CD4-positive, CD25-positive, alpha-beta regulatory T cell (primary cell): ENCODE results near the gene PPFIBP2. TPM values are rescaled to one million over a fixed set of nuclear protein-coding genes. Genes with fewer than 3 reads are reported as not detected.

ENCODE experiments used
- ATAC-seq, 2 donors: fragments of 150-1000 bp; cut with Tn5 transposase; one replicate each; pipeline ENCODE4 v1.10.0; 2021; ENCODE audit warnings: low read depth in 2 of 2, moderate number of reproducible peaks in 2 of 2, moderate library complexity in 1 of 2
- DNase-seq, 3 donors: peaks; one replicate each; pipeline versions ENCODE4 v3.0.0 to v3.0.0-alpha.2; 2012 to 2022; ENCODE audit warnings: mixed read lengths in 1 of 3
- H3K27ac ChIP-seq: one replicate; pipeline ENCODE4 v1.7.0; 2013; ENCODE audit warnings: mild to moderate bottlenecking, low read length; ENCODE audit not compliant: insufficient read depth, poor library complexity, severe bottlenecking
- H3K27me3 ChIP-seq: one replicate; pipeline ENCODE4 v1.7.0; 2013; ENCODE audit warnings: low read length; ENCODE audit not compliant: control insufficient read depth, insufficient read depth
- H3K36me3 ChIP-seq: one replicate; pipeline ENCODE4 v1.7.0; 2013; ENCODE audit warnings: mild to moderate bottlenecking, low read length, moderate library complexity; ENCODE audit not compliant: control insufficient read depth, insufficient read depth
- H3K4me1 ChIP-seq: 2 replicates; pipeline ENCODE4 v1.7.0; 2013; ENCODE audit warnings: mild to moderate bottlenecking, low read length; ENCODE audit not compliant: insufficient read depth, control insufficient read depth, poor library complexity, severe bottlenecking
- H3K4me3 ChIP-seq: one replicate; pipeline ENCODE4 v1.7.0; 2013; ENCODE audit warnings: low read depth, mild to moderate bottlenecking, low read length, moderate library complexity
- H3K9me3 ChIP-seq, 2 experiments: 1 replicate in 1 of 2; 2 replicates in 1 of 2; pipeline ENCODE4 v1.7.0; 2013; ENCODE audit warnings: low read length in 2 of 2, mild to moderate bottlenecking in 1 of 2, moderate library complexity in 1 of 2; ENCODE audit not compliant: control insufficient read depth in 2 of 2
- H3K27ac Mint-ChIP-seq, 3 donors: one replicate each; pipeline ENCODE4 v1.8.0; 2020 to 2022; ENCODE audit warnings: mild to moderate bottlenecking in 3 of 3, mixed read lengths in 3 of 3, moderate library complexity in 2 of 3
- H3K27me3 Mint-ChIP-seq: one replicate; pipeline ENCODE4 v1.8.0; 2022; ENCODE audit warnings: mild to moderate bottlenecking, mixed read lengths
- H3K36me3 Mint-ChIP-seq: one replicate; pipeline ENCODE4 v1.8.0; 2020; ENCODE audit warnings: mixed read lengths
- H3K4me1 Mint-ChIP-seq, 4 donors: one replicate each; pipeline ENCODE4 v1.8.0; 2020 to 2022; ENCODE audit warnings: mixed read lengths in 4 of 4, mild to moderate bottlenecking in 1 of 4
- H3K4me3 Mint-ChIP-seq, 4 donors: one replicate each; pipeline ENCODE4 v1.8.0; 2020 to 2022; ENCODE audit warnings: mild to moderate bottlenecking in 4 of 4, mixed read lengths in 4 of 4, moderate library complexity in 3 of 4
- H3K9me3 Mint-ChIP-seq, 7 donors: one replicate each; pipeline ENCODE4 v1.8.0; 2020 to 2022; ENCODE audit warnings: mixed read lengths in 7 of 7, mild to moderate bottlenecking in 3 of 7, moderate library complexity in 2 of 7
- polyA plus RNA-seq, 4 donors: library from polyadenylated mRNA; unstranded; fragments of 300-500 nt; fragmentation: Illumina TruSeq; gene quantifications; one replicate each; pipeline ENCODE4 v1.2.3, GENCODE V29; 2021
- total RNA-seq: library from RNA; stranded (reverse); gene quantifications from one replicate; pipeline ENCODE4 v1.2.3, GENCODE V29; 2022

Gene PPFIBP2
- total and polyA plus RNA-seq, 5 donors from 2014 or later = 0.47 to 10.6 (median 4.2) TPM

DNA sequence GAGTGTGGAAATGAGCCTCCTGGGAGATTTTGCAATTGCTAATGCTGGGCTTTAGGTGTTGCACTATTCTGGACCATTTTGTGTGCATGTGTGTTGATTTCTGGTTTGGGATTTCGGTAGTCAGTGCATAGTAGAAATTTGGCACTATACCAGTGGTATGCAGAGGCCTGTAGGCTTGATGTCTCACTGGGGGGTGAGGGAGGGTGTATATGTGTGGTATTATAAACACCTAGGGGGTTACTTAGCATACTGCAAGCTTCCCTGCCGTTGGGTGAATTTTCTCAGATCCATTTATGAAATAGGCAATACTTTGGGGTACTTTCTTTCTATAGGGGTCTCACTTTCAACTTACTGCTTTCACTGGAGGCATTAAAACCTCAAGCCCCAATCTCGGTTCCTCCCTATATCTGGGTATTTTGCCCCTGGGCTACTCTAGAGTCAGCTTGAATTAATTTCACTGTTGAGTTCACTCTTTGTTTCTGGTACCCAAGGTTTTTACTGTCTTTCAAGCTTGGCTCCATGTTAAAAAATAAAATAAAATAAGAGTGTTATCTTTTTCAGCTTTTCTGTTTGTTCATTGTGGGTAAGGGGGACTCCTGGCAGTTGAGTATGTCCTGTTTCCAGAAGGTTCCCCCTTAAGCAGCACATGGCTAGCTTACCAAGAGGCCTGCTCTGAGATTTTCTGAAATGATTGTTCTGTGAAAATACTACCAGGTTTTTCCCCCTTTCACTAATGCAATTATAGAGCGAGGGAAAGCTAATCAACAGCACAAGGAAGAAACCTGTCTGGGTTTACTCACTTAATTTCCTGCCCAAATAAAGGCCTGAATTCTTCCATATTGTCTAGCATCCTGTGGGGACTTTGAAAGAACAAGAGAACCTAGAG is 45.8 kb downstream of the PPFIBP2 start:
- H3K4me3 ChIP-seq = no peak overlapping the region
- H3K4me1 ChIP-seq = no peaks in the 10 kb centered on the region
- no peak overlapping the region for H3K4me3 Mint-ChIP-seq
- H3K36me3 Mint-ChIP-seq = peaks cover 6% of the 10 kb centered on the region
- H3K9me3 ChIP-seq = no peaks in the 10 kb centered on the region
- no peaks in the 10 kb centered on the region for H3K9me3 Mint-ChIP-seq
- H3K4me1 Mint-ChIP-seq = peaks cover 0 to 3% (median 0%) of the 10 kb centered on the region in 4 donors
- DNase-seq = no peak
- no peak overlapping the region for H3K27ac ChIP-seq
- no peak overlapping the region for H3K27ac Mint-ChIP-seq
- H3K27me3 ChIP-seq = no peaks in the 10 kb centered on the region
- ATAC-seq = no peak
- H3K27me3 Mint-ChIP-seq = no peaks in the 10 kb centered on the region
- H3K36me3 ChIP-seq = no peaks in the 10 kb centered on the region

DNA sequence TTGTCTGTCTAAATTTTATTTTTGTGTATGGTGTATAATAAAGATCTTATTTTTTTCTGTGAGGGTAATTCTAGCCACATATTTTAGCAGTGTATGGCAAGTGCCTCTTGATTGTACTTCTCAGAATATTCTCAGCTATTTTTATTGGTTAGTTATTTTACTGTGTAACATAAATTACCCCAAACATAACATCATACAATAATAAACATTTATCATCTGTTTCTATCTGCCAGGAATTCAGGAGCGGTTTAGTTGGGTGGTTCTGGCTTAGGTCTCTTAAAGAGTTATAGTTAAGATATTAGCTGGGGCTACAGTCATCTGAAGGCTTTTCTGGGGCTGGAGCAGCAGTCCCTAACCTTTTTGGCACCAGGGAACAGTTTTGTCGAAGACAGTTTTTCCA is 47.8 kb downstream of the PPFIBP2 start:
- Histone ChIP-seq H3K4me1 (no peaks in the 10 kb centered on the region), H3K4me3 (no peak overlapping the region), H3K36me3 (no peaks in the 10 kb centered on the region), H3K27me3 (no peaks in the 10 kb centered on the region), H3K9me3 (no peaks in the 10 kb centered on the region), H3K27ac (no peak overlapping the region)
- Mint-ChIP-seq H3K27ac (no peak overlapping the region), H3K4me1 (peaks cover 0 to under 1% (median 0%) of the 10 kb centered on the region in 4 donors), H3K9me3 (no peaks in the 10 kb centered on the region), H3K4me3 (no peak overlapping the region), H3K36me3 (peaks cover 19% of the 10 kb centered on the region), H3K27me3 (no peaks in the 10 kb centered on the region)
- DNase-seq (no peak), ATAC-seq (no peak)

DNA sequence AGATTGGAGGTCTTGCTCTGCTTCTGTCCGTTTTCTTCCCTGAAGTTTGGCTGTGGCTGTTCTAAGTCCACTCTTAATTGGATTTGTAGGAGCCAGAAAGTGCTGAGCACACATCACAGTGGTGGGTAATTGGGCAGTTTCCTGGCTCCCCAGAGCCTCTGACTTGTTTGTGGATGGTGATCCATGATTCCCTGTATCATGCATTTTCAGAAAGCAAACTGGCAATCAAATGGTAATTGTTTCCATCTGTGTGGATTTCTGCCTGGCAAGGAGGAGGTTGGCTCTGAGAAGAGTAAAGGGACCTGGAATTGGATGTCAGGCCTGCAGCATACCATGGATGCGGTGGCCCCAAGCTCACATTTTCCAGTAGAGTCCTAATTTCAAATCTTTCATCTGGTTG is 49.5 kb downstream of the PPFIBP2 start:
- Mint-ChIP-seq H3K4me3 (no peak overlapping the region), H3K27ac (no peak overlapping the region), H3K36me3 (peaks cover 27% of the 10 kb centered on the region), H3K9me3 (peaks cover 0 to 4% (median 0%) of the 10 kb centered on the region in 7 donors), H3K27me3 (peaks cover under 1% of the 10 kb centered on the region), H3K4me1 (no peaks in the 10 kb centered on the region)
- Histone ChIP-seq H3K9me3 (no peaks in the 10 kb centered on the region), H3K27me3 (no peaks in the 10 kb centered on the region), H3K27ac (no peak overlapping the region), H3K36me3 (no peaks in the 10 kb centered on the region), H3K4me3 (no peak overlapping the region), H3K4me1 (no peaks in the 10 kb centered on the region)
- ATAC-seq = no peak
- no peak for DNase-seq

DNA sequence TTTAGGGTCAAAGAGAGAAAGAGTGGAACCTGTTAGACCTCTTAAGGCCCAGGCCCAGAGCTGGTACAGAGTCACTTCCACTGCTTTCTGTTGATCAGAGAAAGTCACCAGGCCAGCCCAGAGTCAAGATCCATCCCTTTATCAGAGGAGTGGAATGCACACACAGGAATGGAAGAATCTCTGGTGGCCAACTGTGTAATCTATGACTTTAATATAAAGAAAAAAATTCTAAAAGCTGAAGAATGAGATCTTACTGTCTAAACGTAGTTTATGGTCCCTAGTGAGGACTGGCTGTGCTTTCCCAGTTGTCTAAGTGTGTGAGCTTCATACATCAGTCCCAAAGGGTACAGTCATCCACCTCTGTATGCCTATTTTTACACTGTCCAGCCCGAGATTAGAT is 51.0 kb downstream of the PPFIBP2 start:
- Mint-ChIP-seq H3K9me3 (peaks cover 0 to 4% (median 0%) of the 10 kb centered on the region in 7 donors), H3K27me3 (peaks cover 7% of the 10 kb centered on the region), H3K27ac (no peak overlapping the region), H3K4me3 (no peak overlapping the region), H3K36me3 (peaks cover 38% of the 10 kb centered on the region), H3K4me1 (no peaks in the 10 kb centered on the region)
- no peak overlapping the region for H3K4me3 ChIP-seq
- no peaks in the 10 kb centered on the region for H3K4me1 ChIP-seq
- H3K27ac ChIP-seq = no peak overlapping the region
- H3K27me3 ChIP-seq = no peaks in the 10 kb centered on the region
- H3K9me3 ChIP-seq = no peaks in the 10 kb centered on the region
- DNase-seq (no peak), ATAC-seq (no peak)
- H3K36me3 ChIP-seq = no peaks in the 10 kb centered on the region

DNA sequence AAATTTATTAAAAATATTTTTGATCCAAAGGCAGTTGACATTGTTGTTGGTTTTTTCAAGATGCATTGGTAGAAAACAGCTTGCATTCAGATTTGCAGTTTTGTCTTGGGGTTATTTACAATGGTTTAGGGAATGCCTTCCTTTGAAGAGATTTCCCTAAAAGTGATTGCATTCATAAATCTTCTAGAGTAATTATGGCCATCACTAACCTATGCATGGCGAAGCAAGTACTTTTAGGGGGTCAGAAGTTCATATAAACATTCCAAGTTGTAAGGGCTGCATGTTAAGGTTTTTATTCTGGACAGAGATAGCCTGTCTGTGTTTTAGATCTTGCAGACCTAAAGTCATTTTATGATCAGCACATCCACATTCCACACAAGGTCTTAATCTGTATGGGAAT is 53.5 kb downstream of the PPFIBP2 start:
- H3K27me3 ChIP-seq = no peaks in the 10 kb centered on the region
- H3K27ac Mint-ChIP-seq = no peak overlapping the region
- no peaks in the 10 kb centered on the region for H3K4me1 Mint-ChIP-seq
- H3K27me3 Mint-ChIP-seq = peaks cover 7% of the 10 kb centered on the region
- no peaks in the 10 kb centered on the region for H3K9me3 ChIP-seq
- DNase-seq (no peak), ATAC-seq (no peak)
- no peak overlapping the region for H3K4me3 Mint-ChIP-seq
- no peak overlapping the region for H3K27ac ChIP-seq
- no peak overlapping the region for H3K4me3 ChIP-seq
- peaks cover 0 to 4% (median 0%) of the 10 kb centered on the region in 7 donors for H3K9me3 Mint-ChIP-seq
- no peaks in the 10 kb centered on the region for H3K36me3 ChIP-seq
- H3K36me3 Mint-ChIP-seq = peaks cover 43% of the 10 kb centered on the region
- H3K4me1 ChIP-seq = no peaks in the 10 kb centered on the region

DNA sequence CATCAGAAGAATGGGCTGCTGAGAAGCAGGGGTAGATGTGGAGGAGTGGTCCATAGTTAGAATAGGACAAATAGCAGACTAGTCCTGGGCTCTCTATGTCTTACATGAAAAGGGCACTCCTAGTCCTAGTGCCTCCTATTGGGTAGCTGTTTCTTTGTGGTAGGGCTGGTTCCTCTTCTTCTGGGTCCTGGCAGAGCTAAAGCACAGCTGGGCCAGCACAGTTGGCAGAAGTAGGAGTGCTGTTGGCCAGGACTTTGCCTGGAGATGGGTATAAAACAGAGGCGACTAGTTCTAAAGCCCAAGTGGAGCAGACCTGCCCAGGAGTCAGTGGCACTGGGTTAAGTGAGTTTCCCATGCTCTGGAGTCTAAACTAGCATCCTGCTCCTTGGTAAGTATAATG is 55.2 kb downstream of the PPFIBP2 start:
- no peak overlapping the region for H3K27ac Mint-ChIP-seq
- no peaks in the 10 kb centered on the region for H3K4me1 ChIP-seq
- peaks cover 0 to 4% (median 0%) of the 10 kb centered on the region in 7 donors for H3K9me3 Mint-ChIP-seq
- H3K27ac ChIP-seq = no peak overlapping the region
- DNase-seq (no peak), ATAC-seq (no peak)
- peaks cover 7% of the 10 kb centered on the region for H3K27me3 Mint-ChIP-seq
- no peak overlapping the region for H3K4me3 ChIP-seq
- no peaks in the 10 kb centered on the region for H3K27me3 ChIP-seq
- no peak overlapping the region for H3K4me3 Mint-ChIP-seq
- H3K9me3 ChIP-seq = no peaks in the 10 kb centered on the region
- no peaks in the 10 kb centered on the region for H3K4me1 Mint-ChIP-seq
- peaks cover 43% of the 10 kb centered on the region for H3K36me3 Mint-ChIP-seq
- no peaks in the 10 kb centered on the region for H3K36me3 ChIP-seq

DNA sequence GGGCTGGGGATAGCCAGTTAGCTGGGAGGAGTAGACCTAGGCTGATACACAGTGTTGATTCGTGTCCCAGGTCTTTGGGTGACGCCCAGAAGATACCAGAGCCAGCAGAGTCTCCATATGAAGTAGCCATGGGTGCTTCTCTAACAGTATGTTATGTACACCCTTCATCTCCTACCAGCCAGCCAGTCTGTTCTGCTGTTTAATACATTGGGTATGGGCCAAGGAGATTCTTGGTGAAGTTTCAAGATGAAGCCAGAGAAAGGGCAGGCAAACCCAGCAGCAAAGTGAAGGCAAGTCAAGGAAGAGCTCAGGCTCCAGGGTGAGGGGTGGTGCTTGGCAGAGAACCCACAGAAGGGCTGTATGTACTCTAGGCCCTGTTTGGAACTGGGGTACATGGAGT is 56.4 kb downstream of the PPFIBP2 start:
- H3K9me3 Mint-ChIP-seq = peaks cover 0 to 4% (median 0%) of the 10 kb centered on the region in 7 donors
- DNase-seq = no peak
- H3K36me3 Mint-ChIP-seq = peaks cover 38% of the 10 kb centered on the region
- H3K27me3 Mint-ChIP-seq = peaks cover 7% of the 10 kb centered on the region
- Histone ChIP-seq H3K27me3 (no peaks in the 10 kb centered on the region), H3K27ac (no peak overlapping the region), H3K36me3 (no peaks in the 10 kb centered on the region), H3K9me3 (no peaks in the 10 kb centered on the region), H3K4me3 (no peak overlapping the region), H3K4me1 (no peaks in the 10 kb centered on the region)
- H3K27ac Mint-ChIP-seq = no peak overlapping the region
- peaks cover 0 to 6% (median 2%) of the 10 kb centered on the region in 4 donors for H3K4me1 Mint-ChIP-seq
- no peak for ATAC-seq
- no peak overlapping the region for H3K4me3 Mint-ChIP-seq
